H1 (cell line): Measurements from ENCODE around the gene TNIK. TPM values are rescaled to one million over a fixed set of nuclear protein-coding genes. Genes with fewer than 3 reads are reported as not detected.

ENCODE experiments used
- CTCF ChIA-PET: fragments of 300-600 bp; sonication (Branson Sonifier 250); formaldehyde crosslinking; loops from one replicate; lab custom pipeline; 2021; ENCODE audit not compliant: partially characterized antibody; lab: Charles Lee
- POLR2A ChIA-PET: fragments of 300-600 bp; sonication (Branson Sonifier 250); formaldehyde crosslinking; loops from one replicate; lab custom pipeline; 2021; ENCODE audit warnings: inconsistent platforms; ENCODE audit not compliant: partially characterized antibody; lab: Charles Lee
- DNase-seq, 2 experiments: peaks; one replicate each; pipeline versions ENCODE4 v3.0.0 to v3.0.0-alpha.2; 2010 to 2022; ENCODE audit warnings: low spot score in 2 of 2, low read depth in 1 of 2, mixed read lengths in 1 of 2
- FAIRE-seq: peaks from 2 replicates; lab custom pipeline; 2011; peaks lifted over from hg19 to GRCh38; lab: Jason Lieb, UNC
- H2AFZ ChIP-seq: 2 replicates; pipeline ENCODE4 v1.8.1; 2012; ENCODE audit warnings: low read length, inconsistent platforms
- H2AK5ac ChIP-seq: 2 replicates; pipeline ENCODE4 v1.6.1; 2013; ENCODE audit warnings: low read depth, low read length
- H2BK120ac ChIP-seq: replicated peaks from 2 replicates; pipeline ENCODE3; 2013; ENCODE audit warnings: low read depth, low read length, inconsistent platforms
- H2BK12ac ChIP-seq: 2 replicates; pipeline ENCODE4 v1.6.1; 2013; ENCODE audit warnings: low read depth, low read length
- H2BK15ac ChIP-seq: 2 replicates; pipeline ENCODE4 v1.6.1; 2013; ENCODE audit warnings: low read length
- H2BK20ac ChIP-seq: 2 replicates; pipeline ENCODE4 v1.6.1; 2013; ENCODE audit warnings: low read length
- H2BK5ac ChIP-seq: 2 replicates; pipeline ENCODE4 v1.6.1; 2013; ENCODE audit warnings: low read depth, low read length
- H3K14ac ChIP-seq: 2 replicates; pipeline ENCODE4 v1.6.1; 2013; ENCODE audit warnings: inconsistent platforms; ENCODE audit not compliant: insufficient read length
- H3K18ac ChIP-seq: 2 replicates; pipeline ENCODE4 v1.6.1; 2013; ENCODE audit warnings: low read length; ENCODE audit errors: extremely low read depth
- H3K23ac ChIP-seq: 2 replicates; pipeline ENCODE4 v1.6.1; 2013; ENCODE audit warnings: inconsistent platforms; ENCODE audit not compliant: insufficient read length
- H3K23me2 ChIP-seq: 2 replicates; pipeline ENCODE4 v1.6.1; 2013; ENCODE audit warnings: low read depth, low read length
- H3K27ac ChIP-seq: 2 replicates; pipeline ENCODE4 v1.6.1; 2011; ENCODE audit warnings: low read depth, low read length, inconsistent platforms
- H3K27me3 ChIP-seq, 4 experiments: replicated peaks in 1 of 4; 1 replicate in 1 of 4; 2 replicates in 3 of 4; pipeline versions ENCODE4 v1.6.1 to v1.8.1; 2011 to 2013; ENCODE audit warnings: low read length in 3 of 4, mild to moderate bottlenecking in 3 of 4, inconsistent platforms in 2 of 4, mixed read lengths in 2 of 4, moderate library complexity in 1 of 4; ENCODE audit not compliant: control insufficient read depth in 3 of 4, insufficient read depth in 3 of 4; ENCODE audit errors: extremely low read depth in 1 of 4
- H3K36me3 ChIP-seq, 4 experiments: 2 replicates each; pipeline versions ENCODE4 v1.6.1 to v1.8.1; 2011 to 2013; ENCODE audit warnings: mild to moderate bottlenecking in 4 of 4, low read length in 3 of 4, moderate library complexity in 2 of 4, control low read depth in 1 of 4, inconsistent platforms in 1 of 4; ENCODE audit not compliant: insufficient read depth in 4 of 4, control insufficient read depth in 2 of 4
- H3K4ac ChIP-seq: replicated peaks from 2 replicates; pipeline ENCODE3; 2013; ENCODE audit warnings: low read length, low read depth, mixed read lengths, inconsistent platforms; ENCODE audit not compliant: insufficient read length
- H3K4me1 ChIP-seq, 4 experiments: replicated peaks in 1 of 4; 1 replicate in 1 of 4; 2 replicates in 3 of 4; pipeline versions ENCODE4 v1.6.1 to v1.8.1; 2011 to 2013; ENCODE audit warnings: low read length in 3 of 4, inconsistent platforms in 2 of 4, mixed read lengths in 1 of 4; ENCODE audit not compliant: insufficient read depth in 4 of 4, control insufficient read depth in 3 of 4
- H3K4me2 ChIP-seq, 2 experiments: 2 replicates each; pipeline versions ENCODE4 v1.6.1 to v1.8.1; 2011 to 2013; ENCODE audit warnings: low read depth in 2 of 2, low read length in 2 of 2, control low read depth in 1 of 2, inconsistent platforms in 1 of 2, mild to moderate bottlenecking in 1 of 2; ENCODE audit not compliant: insufficient read depth in 1 of 2
- H3K4me3 ChIP-seq, 4 experiments: fragments of 200-600, 300-600 bp in 1 of 4; sonication (generic), shearing (Covaris generic), sonication (Bioruptor Twin) in 1 of 4; 2 replicates each; pipeline versions ENCODE4 v1.5.1 to v1.8.1; 2011 to 2016; ENCODE audit warnings: low read length in 4 of 4, low read depth in 3 of 4, control low read depth in 2 of 4, inconsistent platforms in 2 of 4, mild to moderate bottlenecking in 2 of 4, mixed read lengths in 1 of 4, moderate library complexity in 1 of 4; ENCODE audit not compliant: insufficient read depth in 2 of 4; ENCODE audit errors: extremely low read depth in 1 of 4
- H3K56ac ChIP-seq: replicated peaks from 2 replicates; pipeline ENCODE3; 2013; ENCODE audit warnings: low read depth, mild to moderate bottlenecking, mixed read lengths, low read length, inconsistent platforms; ENCODE audit not compliant: insufficient read length
- H3K79me1 ChIP-seq: 2 replicates; pipeline ENCODE4 v1.6.1; 2013; ENCODE audit warnings: low read depth, low read length, control low read depth
- H3K79me2 ChIP-seq, 2 experiments: 2 replicates each; pipeline versions ENCODE4 v1.6.1 to v1.8.1; 2012 to 2013; ENCODE audit warnings: low read length in 2 of 2, mild to moderate bottlenecking in 2 of 2, inconsistent platforms in 1 of 2; ENCODE audit not compliant: insufficient read depth in 2 of 2, control insufficient read depth in 1 of 2
- H3K9ac ChIP-seq, 4 experiments: replicated peaks in 1 of 4; 1 replicate in 1 of 4; 2 replicates in 3 of 4; pipeline versions ENCODE4 v1.6.1 to v1.8.1; 2011 to 2013; ENCODE audit warnings: low read depth in 3 of 4, low read length in 3 of 4, control low read depth in 2 of 4, mild to moderate bottlenecking in 2 of 4, moderate library complexity in 2 of 4, inconsistent platforms in 1 of 4; ENCODE audit errors: extremely low read depth in 1 of 4
- H3K9me3 ChIP-seq, 2 experiments: 2 replicates each; pipeline versions ENCODE4 v1.6.1 to v1.8.1; 2012 to 2013; ENCODE audit warnings: mild to moderate bottlenecking in 2 of 2, moderate library complexity in 2 of 2, control low read depth in 1 of 2, inconsistent platforms in 1 of 2, low read depth in 1 of 2, low read length in 1 of 2, mixed read lengths in 1 of 2; ENCODE audit not compliant: insufficient read depth in 2 of 2
- H4K20me1 ChIP-seq, 2 experiments: replicated peaks in 1 of 2; 2 replicates each; pipeline versions ENCODE3 to v1.8.1; 2011 to 2013; ENCODE audit warnings: inconsistent platforms in 2 of 2, low read length in 2 of 2, mild to moderate bottlenecking in 1 of 2; ENCODE audit not compliant: insufficient read depth in 2 of 2, control insufficient read depth in 1 of 2
- H4K5ac ChIP-seq: 2 replicates; pipeline ENCODE4 v1.6.1; 2013; ENCODE audit warnings: low read length, low read depth, mixed read lengths, inconsistent platforms; ENCODE audit not compliant: insufficient read length
- H4K8ac ChIP-seq: 2 replicates; pipeline ENCODE4 v1.8.0; 2013; ENCODE audit warnings: mild to moderate bottlenecking, moderate library complexity, low read length, inconsistent platforms; ENCODE audit not compliant: insufficient read depth; ENCODE audit errors: extremely low read depth
- H4K91ac ChIP-seq: replicated peaks from 2 replicates; pipeline ENCODE3; 2013; ENCODE audit warnings: low read length, mixed read lengths, inconsistent platforms; ENCODE audit not compliant: insufficient read length
- BACH1 ChIP-seq: IDR thresholded peaks from 2 replicates; pipeline ENCODE4 v1.6.1; 2012; ENCODE audit warnings: low read length, improper control_type of control experiment
- CBX5 ChIP-seq: fragments of 300-800, 300-1000 bp; sonication (generic); IDR thresholded peaks from 2 replicates; pipeline ENCODE4 v1.7.1; 2016; ENCODE audit warnings: antibody characterized with exemption, low read length, low read depth
- CTBP2 ChIP-seq: IDR thresholded peaks from 2 replicates; pipeline ENCODE4 v1.7.0; 2011; ENCODE audit warnings: borderline replicate concordance, mild to moderate bottlenecking, moderate library complexity, mixed read lengths, low read length; ENCODE audit not compliant: insufficient read depth, insufficient read length
- EGR1 ChIP-seq: IDR thresholded peaks from 2 replicates; pipeline ENCODE4 v1.6.1; 2011; ENCODE audit warnings: low read depth, low read length, borderline replicate concordance
- JUND ChIP-seq: IDR thresholded peaks from 2 replicates; pipeline ENCODE4 v1.6.1; 2011; ENCODE audit warnings: mild to moderate bottlenecking, improper control_type of control experiment, low read length
- KDM5A ChIP-seq: fragments of 200-600 bp; IDR thresholded peaks from 2 replicates; pipeline ENCODE4 v1.7.1; 2012; ENCODE audit warnings: mild to moderate bottlenecking, low read length, inconsistent platforms, mixed read lengths
- NANOG ChIP-seq: IDR thresholded peaks from 2 replicates; pipeline ENCODE4 v1.6.1; 2011; ENCODE audit warnings: low read length, low read depth, mild to moderate bottlenecking, inconsistent platforms; ENCODE audit not compliant: insufficient read depth, poor library complexity, severe bottlenecking
- RXRA ChIP-seq: IDR thresholded peaks from 2 replicates; pipeline ENCODE4 v1.6.1; 2011; ENCODE audit warnings: low read depth, mild to moderate bottlenecking, low read length, moderate library complexity; ENCODE audit not compliant: insufficient read depth
- SP2 ChIP-seq: IDR thresholded peaks from 2 replicates; pipeline ENCODE4 v1.6.1; 2012; ENCODE audit warnings: mild to moderate bottlenecking, low read length, inconsistent platforms
- TAF1 ChIP-seq: IDR thresholded peaks from 2 replicates; pipeline ENCODE4 v1.6.1; 2011; ENCODE audit warnings: mild to moderate bottlenecking, low read depth, low read length
- TEAD4 ChIP-seq: IDR thresholded peaks from 2 replicates; pipeline ENCODE4 v1.6.1; 2012; ENCODE audit warnings: low read depth, low read length, inconsistent platforms, mixed read lengths
- YY1 ChIP-seq: IDR thresholded peaks from 2 replicates; pipeline ENCODE4 v1.6.1; 2011; ENCODE audit warnings: low read depth, mild to moderate bottlenecking, low read length
- WGBS, 2 experiments: shearing (Covaris generic) in 1 of 2; methylation state at CpG; one replicate each; pipeline versions ENCODE4 v1.1.6 to v1.1.7; 2013 to 2015; ENCODE audit warnings: low lambda C conversion rate in 2 of 2, mixed read lengths in 2 of 2, inconsistent platforms in 1 of 2, low coverage in 1 of 2, missing lambda C conversion rate in 1 of 2; ENCODE audit not compliant: insufficient replicate concordance in 2 of 2, insufficient coverage in 1 of 2, insufficient read length in 1 of 2; ENCODE audit errors: extremely low coverage in 1 of 2, missing lambda C conversion rate in 1 of 2; 5-methylcytosine and 5-hydroxymethylcytosine counted together
- polyA plus RNA-seq, 7 experiments: library from polyadenylated mRNA; depleted of rRNA in 3 of 7; stranded (reverse) in 5 of 7; unstranded in 2 of 7; fragments of >200 nt in 5 of 7; fragments of 200-250 nt in 2 of 7; gene quantifications; 1 replicate in 5 of 7; 2 replicates in 1 of 7; 4 replicates in 1 of 7; pipeline versions ENCODE4 v1.2.1 to v1.2.3, GENCODE V29; 2011 to 2013; ENCODE audit warnings: missing spikeins in 2 of 7, mixed read lengths in 2 of 7
- total RNA-seq: library from RNA; stranded (reverse); fragmentation: NEBNext Ultra II Directional; extraction: Animal tissue kit (Norgen Biotek cat#: 25700); gene quantifications from 2 replicates; pipeline ENCODE4 v1.2.1, GENCODE V29; 2021

TNIK gene
- total and polyA plus RNA-seq, 2 of the 8 experiments (the other 6 are each of a cell fraction or from before 2014, with no cell fraction given) = 7.4 to 42.0 TPM

- DNase-seq (no peak), FAIRE-seq (no peak)
- no peak overlapping the region for H3K18ac ChIP-seq
- H3K4me3 ChIP-seq = no peak overlapping the region
- H2BK12ac ChIP-seq = no peak overlapping the region
- H3K9ac ChIP-seq = no peak overlapping the region
- H3K23me2 ChIP-seq = no peaks in the 10 kb centered on the region
- H3K4ac ChIP-seq = no peak overlapping the region
- no peak overlapping the region for H3K23ac ChIP-seq
- 85% methylated on average over 6 of the region's 6 CpGs; no CpG with 5 or more reads in 1 of the 2 experiments for WGBS, 2 experiments
- no peaks in the 10 kb centered on the region for H3K79me1 ChIP-seq
- H2BK5ac ChIP-seq = no peak overlapping the region
- H2BK15ac ChIP-seq = no peak overlapping the region
- no peak overlapping the region for H3K56ac ChIP-seq
- 0 out of 4 replicates have a peak, but pooled peaks cover 0 to 2% of the 10 kb centered on the region in 2 experiments for H3K79me2 ChIP-seq
- no peak overlapping the region for H4K8ac ChIP-seq
- H3K36me3 ChIP-seq = no peaks in the 10 kb centered on the region
- H3K27ac ChIP-seq = no peak overlapping the region
- no peaks in the 10 kb centered on the region for H4K20me1 ChIP-seq
- H4K91ac ChIP-seq = no peak overlapping the region
- ChIA-PET POLR2A (interaction anchor here (0.8 to 1.5 kb wide), 2 partner anchors 14 to 16 kb away, joined by 3 read pairs; no protein-coding TSS in a partner anchor), CTCF (interaction anchor here (0.7 kb wide), 1 partner anchor 13 kb away, joined by 3 read pairs; no protein-coding TSS in a partner anchor)
- H4K5ac ChIP-seq = no peak overlapping the region
- H3K14ac ChIP-seq = no peak overlapping the region
- H3K4me1 ChIP-seq = peaks cover 0 to 7% (median 1%) of the 10 kb centered on the region in 4 experiments; a peak in 2 of 7 replicates
- H3K4me2 ChIP-seq = no peak overlapping the region
- H2AK5ac ChIP-seq = no peak overlapping the region
- no peaks in the 10 kb centered on the region for H3K9me3 ChIP-seq
- H2AFZ ChIP-seq = no peak overlapping the region
- H2BK120ac ChIP-seq = no peak overlapping the region
- no peaks in the 10 kb centered on the region for H3K27me3 ChIP-seq
- no peak overlapping the region for H2BK20ac ChIP-seq
- TF ChIP-seq CBX5 (no peak), EGR1 (no peak), JUND (no peak), TAF1 (no peak), KDM5A (no peak), SP2 (no peak), RXRA (no peak), BACH1 (no peak), NANOG (no peak), CTBP2 (no peak), YY1 (no peak), TEAD4 (no peak)
Measured at GRCh38 chr3:171283183-171283847, 176.9 kb downstream of the TNIK start.
